ENCODE results near the gene SOX15. TPM values are rescaled to one million over a fixed set of nuclear protein-coding genes. Genes with fewer than 3 reads are reported as not detected.

SOX15 gene
- total and polyA plus RNA-seq, 2 of the 13 experiments (the other 11 are each of a cell fraction or from before 2014, with no cell fraction given), result 0.07 to 0.18 TPM

DNA sequence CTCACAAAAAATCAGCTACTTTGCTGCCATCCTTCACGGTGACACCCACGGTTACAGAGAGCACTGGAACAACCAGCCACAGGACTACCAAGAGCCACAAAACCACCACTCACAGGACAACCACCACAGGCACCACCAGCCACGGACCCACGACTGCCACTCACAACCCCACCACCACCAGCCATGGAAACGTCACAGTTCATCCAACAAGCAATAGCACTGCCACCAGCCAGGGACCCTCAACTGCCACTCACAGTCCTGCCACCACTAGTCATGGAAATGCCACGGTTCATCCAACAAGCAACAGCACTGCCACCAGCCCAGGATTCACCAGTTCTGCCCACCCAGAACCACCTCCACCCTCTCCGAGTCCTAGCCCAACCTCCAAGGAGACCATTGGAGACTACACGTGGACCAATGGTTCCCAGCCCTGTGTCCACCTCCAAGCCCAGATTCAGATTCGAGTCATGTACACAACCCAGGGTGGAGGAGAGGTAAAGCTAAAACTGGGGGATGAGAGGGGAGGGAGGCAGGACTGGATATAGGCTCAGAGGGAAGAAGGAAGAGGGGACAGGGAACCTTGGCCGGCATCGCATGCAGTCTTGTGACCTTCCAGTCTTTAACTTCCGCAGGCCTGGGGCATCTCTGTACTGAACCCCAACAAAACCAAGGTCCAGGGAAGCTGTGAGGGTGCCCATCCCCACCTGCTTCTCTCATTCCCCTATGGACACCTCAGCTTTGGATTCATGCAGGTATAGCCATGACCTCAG is 9.9 kb downstream of the SOX15 start:
- peaks cover 40% of the 10 kb centered on the region for H3K79me2 ChIP-seq (ENCODE audit: insufficient read depth, low read length)
- H3K27me3 ChIP-seq (ENCODE audit: control insufficient read depth in 1 of 2, insufficient read depth in 2 of 2, low read length in 2 of 2), result no peaks in the 10 kb centered on the region; a peak in 1 of 5 replicates
- no peak overlapping the region for H2AFZ ChIP-seq (ENCODE audit: low read length)
- DNase-seq (ENCODE audit: low spot score) (no peak), FAIRE-seq (no peak), ATAC-seq (peak; percentile 2)
- H3K9me3 ChIP-seq (ENCODE audit: low read length), result no peaks in the 10 kb centered on the region
- H3K4me2 ChIP-seq (ENCODE audit: low read depth, low read length), result peak overlapping the region; percentile 72
- BruUV-seq (replicated peaks), result no TSS peak
- H3K4me3 ChIP-seq (replicated peaks in 1 of 3; ENCODE audit: insufficient read depth in 1 of 3, low read depth in 2 of 3, low read length in 3 of 3), result peak overlapping the region in 2 of 3 experiments; percentile 17 to 58; a peak in 4 of 6 replicates
- peak overlapping the region; percentile 88 for H3K27ac ChIP-seq (ENCODE audit: extremely low read length, insufficient read depth, low read length)
- WGBS (ENCODE audit: low lambda C conversion rate), result 66% methylated on average over 11 of the region's 12 CpGs
- intact Hi-C loops (cut with micrococcal nuclease; ENCODE audit: unreplicated experiment) (no loop called here), in situ Hi-C loops (cut with HindIII; ENCODE audit: extremely low pct_ligation_motif_present, low pct_unique_long_range_greater_than_20kb) (loop anchor here (10.0 kb wide), 1 partner anchor 265 kb away; no protein-coding TSS in a partner anchor)
- H3K4me1 ChIP-seq (ENCODE audit: insufficient read depth, low read length), result peaks cover 82% of the 10 kb centered on the region
- ChIA-PET POLR2A (interaction anchor here (0.7 to 3.6 kb wide), 19 partner anchors 8 to 544 kb away, joined by 3 to 37 read pairs (median 4); partner anchors contain the start of genes CHRNB1, FXR2, POLR2A and SAT2), CTCF (ENCODE audit: low intra/inter-chr PET ratio, low total read pairs) (no interaction called here)
- peak overlapping the region; percentile 75 for H3K9ac ChIP-seq (ENCODE audit: insufficient read depth, low read depth, low read length)
- H3K36me3 ChIP-seq (replicated peaks in 1 of 2; ENCODE audit: control insufficient read depth in 1 of 2, insufficient read depth in 2 of 2, low read length in 2 of 2), result peaks cover 8 to 39% of the 10 kb centered on the region in 2 experiments
- H4K20me1 ChIP-seq (ENCODE audit: insufficient read depth, low read length), result peaks cover 43% of the 10 kb centered on the region
- peak; percentile 48; the same call in 1 of the 2 replicates for TF ChIP-seq ZNF737 (CRISPR knock-in tag; IDR thresholded peaks at IDR 0.05; ENCODE audit: borderline replicate concordance)
- TF ChIP-seq HNRNPH1 (optimal IDR thresholded peaks at IDR 0.05; ENCODE audit: low read depth, low read length), result peak; percentile 39
- no peak for TF ChIP-seq ATF7-NPFF (CRISPR knock-in tag; IDR thresholded peaks at IDR 0.05; ENCODE audit: low read depth)
- no peak for TF ChIP-seq PLRG1 (conservative IDR thresholded peaks at IDR 0.05)
- TF ChIP-seq, protein P1, sequence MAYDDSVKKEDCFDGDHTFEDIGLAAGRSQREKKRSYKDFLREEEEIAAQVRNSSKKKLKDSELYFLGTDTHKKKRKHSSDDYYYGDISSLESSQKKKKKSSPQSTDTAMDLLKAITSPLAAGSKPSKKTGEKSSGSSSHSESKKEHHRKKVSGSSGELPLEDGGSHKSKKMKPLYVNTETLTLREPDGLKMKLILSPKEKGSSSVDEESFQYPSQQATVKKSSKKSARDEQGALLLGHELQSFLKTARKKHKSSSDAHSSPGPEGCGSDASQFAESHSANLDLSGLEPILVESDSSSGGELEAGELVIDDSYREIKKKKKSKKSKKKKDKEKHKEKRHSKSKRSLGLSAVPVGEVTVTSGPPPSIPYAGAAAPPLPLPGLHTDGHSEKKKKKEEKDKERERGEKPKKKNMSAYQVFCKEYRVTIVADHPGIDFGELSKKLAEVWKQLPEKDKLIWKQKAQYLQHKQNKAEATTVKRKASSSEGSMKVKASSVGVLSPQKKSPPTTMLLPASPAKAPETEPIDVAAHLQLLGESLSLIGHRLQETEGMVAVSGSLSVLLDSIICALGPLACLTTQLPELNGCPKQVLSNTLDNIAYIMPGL (CRISPR knock-in tag; IDR thresholded peaks at IDR 0.05; ENCODE audit: borderline replicate concordance in 1 of 2, low read depth in 1 of 2), result 0 out of 4 replicates have a peak, but pooled peaks of 1 of the 2 experiments have one; percentile 7
- TF ChIP-seq, protein P2, sequence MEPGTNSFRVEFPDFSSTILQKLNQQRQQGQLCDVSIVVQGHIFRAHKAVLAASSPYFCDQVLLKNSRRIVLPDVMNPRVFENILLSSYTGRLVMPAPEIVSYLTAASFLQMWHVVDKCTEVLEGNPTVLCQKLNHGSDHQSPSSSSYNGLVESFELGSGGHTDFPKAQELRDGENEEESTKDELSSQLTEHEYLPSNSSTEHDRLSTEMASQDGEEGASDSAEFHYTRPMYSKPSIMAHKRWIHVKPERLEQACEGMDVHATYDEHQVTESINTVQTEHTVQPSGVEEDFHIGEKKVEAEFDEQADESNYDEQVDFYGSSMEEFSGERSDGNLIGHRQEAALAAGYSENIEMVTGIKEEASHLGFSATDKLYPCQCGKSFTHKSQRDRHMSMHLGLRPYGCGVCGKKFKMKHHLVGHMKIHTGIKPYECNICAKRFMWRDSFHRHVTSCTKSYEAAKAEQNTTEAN (CRISPR knock-in tag; conservative IDR thresholded peaks at IDR 0.05), result no peak
- TF ChIP-seq PAX8 (CRISPR knock-in tag; IDR thresholded peaks at IDR 0.05; ENCODE audit: borderline replicate concordance), result 0 out of 2 replicates have a peak, but pooled peaks have one; percentile 36
- TF ChIP-seq, protein P3, sequence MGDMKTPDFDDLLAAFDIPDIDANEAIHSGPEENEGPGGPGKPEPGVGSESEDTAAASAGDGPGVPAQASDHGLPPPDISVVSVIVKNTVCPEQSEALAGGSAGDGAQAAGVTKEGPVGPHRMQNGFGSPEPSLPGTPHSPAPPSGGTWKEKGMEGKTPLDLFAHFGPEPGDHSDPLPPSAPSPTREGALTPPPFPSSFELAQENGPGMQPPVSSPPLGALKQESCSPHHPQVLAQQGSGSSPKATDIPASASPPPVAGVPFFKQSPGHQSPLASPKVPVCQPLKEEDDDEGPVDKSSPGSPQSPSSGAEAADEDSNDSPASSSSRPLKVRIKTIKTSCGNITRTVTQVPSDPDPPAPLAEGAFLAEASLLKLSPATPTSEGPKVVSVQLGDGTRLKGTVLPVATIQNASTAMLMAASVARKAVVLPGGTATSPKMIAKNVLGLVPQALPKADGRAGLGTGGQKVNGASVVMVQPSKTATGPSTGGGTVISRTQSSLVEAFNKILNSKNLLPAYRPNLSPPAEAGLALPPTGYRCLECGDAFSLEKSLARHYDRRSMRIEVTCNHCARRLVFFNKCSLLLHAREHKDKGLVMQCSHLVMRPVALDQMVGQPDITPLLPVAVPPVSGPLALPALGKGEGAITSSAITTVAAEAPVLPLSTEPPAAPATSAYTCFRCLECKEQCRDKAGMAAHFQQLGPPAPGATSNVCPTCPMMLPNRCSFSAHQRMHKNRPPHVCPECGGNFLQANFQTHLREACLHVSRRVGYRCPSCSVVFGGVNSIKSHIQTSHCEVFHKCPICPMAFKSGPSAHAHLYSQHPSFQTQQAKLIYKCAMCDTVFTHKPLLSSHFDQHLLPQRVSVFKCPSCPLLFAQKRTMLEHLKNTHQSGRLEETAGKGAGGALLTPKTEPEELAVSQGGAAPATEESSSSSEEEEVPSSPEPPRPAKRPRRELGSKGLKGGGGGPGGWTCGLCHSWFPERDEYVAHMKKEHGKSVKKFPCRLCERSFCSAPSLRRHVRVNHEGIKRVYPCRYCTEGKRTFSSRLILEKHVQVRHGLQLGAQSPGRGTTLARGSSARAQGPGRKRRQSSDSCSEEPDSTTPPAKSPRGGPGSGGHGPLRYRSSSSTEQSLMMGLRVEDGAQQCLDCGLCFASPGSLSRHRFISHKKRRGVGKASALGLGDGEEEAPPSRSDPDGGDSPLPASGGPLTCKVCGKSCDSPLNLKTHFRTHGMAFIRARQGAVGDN (CRISPR knock-in tag; IDR thresholded peaks at IDR 0.05), result peak; percentile 39; the same call in 1 of the 2 replicates
- TF ChIP-seq, protein P4, sequence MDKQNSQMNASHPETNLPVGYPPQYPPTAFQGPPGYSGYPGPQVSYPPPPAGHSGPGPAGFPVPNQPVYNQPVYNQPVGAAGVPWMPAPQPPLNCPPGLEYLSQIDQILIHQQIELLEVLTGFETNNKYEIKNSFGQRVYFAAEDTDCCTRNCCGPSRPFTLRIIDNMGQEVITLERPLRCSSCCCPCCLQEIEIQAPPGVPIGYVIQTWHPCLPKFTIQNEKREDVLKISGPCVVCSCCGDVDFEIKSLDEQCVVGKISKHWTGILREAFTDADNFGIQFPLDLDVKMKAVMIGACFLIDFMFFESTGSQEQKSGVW (CRISPR knock-in tag; IDR thresholded peaks at IDR 0.05; ENCODE audit: borderline replicate concordance), result no peak
- TF ChIP-seq AGO1 (IDR thresholded peaks at IDR 0.05; ENCODE audit: low read depth, low read length, poor library complexity, severe bottlenecking), result peak; percentile 95
- TF ChIP-seq, protein P5, sequence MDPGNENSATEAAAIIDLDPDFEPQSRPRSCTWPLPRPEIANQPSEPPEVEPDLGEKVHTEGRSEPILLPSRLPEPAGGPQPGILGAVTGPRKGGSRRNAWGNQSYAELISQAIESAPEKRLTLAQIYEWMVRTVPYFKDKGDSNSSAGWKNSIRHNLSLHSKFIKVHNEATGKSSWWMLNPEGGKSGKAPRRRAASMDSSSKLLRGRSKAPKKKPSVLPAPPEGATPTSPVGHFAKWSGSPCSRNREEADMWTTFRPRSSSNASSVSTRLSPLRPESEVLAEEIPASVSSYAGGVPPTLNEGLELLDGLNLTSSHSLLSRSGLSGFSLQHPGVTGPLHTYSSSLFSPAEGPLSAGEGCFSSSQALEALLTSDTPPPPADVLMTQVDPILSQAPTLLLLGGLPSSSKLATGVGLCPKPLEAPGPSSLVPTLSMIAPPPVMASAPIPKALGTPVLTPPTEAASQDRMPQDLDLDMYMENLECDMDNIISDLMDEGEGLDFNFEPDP (CRISPR knock-in tag; conservative IDR thresholded peaks at IDR 0.05), result 0 out of 2 replicates have a peak, but pooled peaks have one; percentile 55

Measured in HepG2 (cell line).